SU-DHL-6 (cell line): ENCODE data around the gene NSD1.

ENCODE experiments used
- H2AFZ ChIP-seq: fragments of 200-600 bp; sonication (generic); 2 replicates; pipeline ENCODE4 v1.6.1; 2014; ENCODE audit warnings: low read depth, mild to moderate bottlenecking, moderate library complexity, mixed read lengths, antibody characterized with exemption, low read length; ENCODE audit not compliant: severe bottlenecking
- H3F3A ChIP-seq: fragments of 200-600 bp; shearing (Covaris generic); 2 replicates; pipeline ENCODE4 v1.6.0; 2016; ENCODE audit warnings: antibody characterized with exemption, mild to moderate bottlenecking; ENCODE audit not compliant: insufficient read depth
- H3K27ac ChIP-seq: fragments of 200-600 bp; sonication (generic); 2 replicates; pipeline ENCODE4 v1.5.1; 2016; ENCODE audit warnings: low read depth, mild to moderate bottlenecking, low read length, moderate library complexity, mixed read lengths
- H3K27me3 ChIP-seq: fragments of 200-600 bp; sonication (generic), shearing (Covaris generic); 2 replicates; pipeline ENCODE4 v1.6.0; 2014; ENCODE audit warnings: mild to moderate bottlenecking, low read length
- H3K36me3 ChIP-seq: fragments of 200-600 bp; sonication (generic); 2 replicates; pipeline ENCODE4 v1.6.1; 2014; ENCODE audit warnings: mild to moderate bottlenecking, low read length, mixed read lengths
- H3K4me2 ChIP-seq: fragments of 300-600, 200-600 bp; shearing (Covaris generic), sonication (generic); 2 replicates; pipeline ENCODE4 v1.6.0; 2014; ENCODE audit warnings: low read length, low read depth, mild to moderate bottlenecking; ENCODE audit not compliant: poor library complexity, severe bottlenecking
- H3K4me3 ChIP-seq: fragments of 200-600 bp; sonication (generic); 2 replicates; pipeline ENCODE4 v1.5.1; 2014; ENCODE audit warnings: antibody characterized with exemption, low read length, mild to moderate bottlenecking, mixed read lengths; ENCODE audit not compliant: insufficient read depth, poor library complexity, severe bottlenecking
- H3K79me2 ChIP-seq: fragments of 200-600 bp; sonication (generic); 2 replicates; pipeline ENCODE4 v1.6.1; 2014; ENCODE audit warnings: mild to moderate bottlenecking, low read length, moderate library complexity; ENCODE audit not compliant: insufficient read depth
- H3K9ac ChIP-seq: fragments of 200-600 bp; sonication (generic); 2 replicates; pipeline ENCODE4 v1.7.0; 2014; ENCODE audit warnings: mild to moderate bottlenecking, low read length
- H3K9me2 ChIP-seq: fragments of 200-600 bp; sonication (generic); replicated peaks from 2 replicates; pipeline ENCODE4 v1.6.1; 2014; ENCODE audit warnings: low read length; ENCODE audit not compliant: insufficient read depth
- H3K9me3 ChIP-seq: fragments of 200-600 bp; sonication (generic); 2 replicates; pipeline ENCODE4 v1.6.1; 2014; ENCODE audit warnings: low read length, mixed read lengths; ENCODE audit not compliant: insufficient read depth
- H4K20me1 ChIP-seq: fragments of 200-600 bp; sonication (generic); 2 replicates; pipeline ENCODE4 v1.6.1; 2014; ENCODE audit warnings: low read depth, mild to moderate bottlenecking, antibody characterized with exemption, low read length, moderate library complexity, mixed read lengths
- EZH2phosphoT487 ChIP-seq: fragments of 200-600 bp; sonication (generic), shearing (Covaris generic); conservative IDR thresholded peaks from 2 replicates; pipeline ENCODE4 v1.6.1; 2018; ENCODE audit warnings: mild to moderate bottlenecking, antibody characterized with exemption, low read length, moderate library complexity, mixed read lengths
- TF ChIP-seq, protein P1 (sequence below): fragments of 200-600 bp; sonication (generic); IDR thresholded peaks from one replicate; pipeline ENCODE4 v1.5.1; 2017; ENCODE audit warnings: antibody characterized with exemption, mild to moderate bottlenecking, low read length, moderate library complexity; ENCODE audit not compliant: insufficient read depth, poor library complexity, severe bottlenecking

NSD1 gene

DNA sequence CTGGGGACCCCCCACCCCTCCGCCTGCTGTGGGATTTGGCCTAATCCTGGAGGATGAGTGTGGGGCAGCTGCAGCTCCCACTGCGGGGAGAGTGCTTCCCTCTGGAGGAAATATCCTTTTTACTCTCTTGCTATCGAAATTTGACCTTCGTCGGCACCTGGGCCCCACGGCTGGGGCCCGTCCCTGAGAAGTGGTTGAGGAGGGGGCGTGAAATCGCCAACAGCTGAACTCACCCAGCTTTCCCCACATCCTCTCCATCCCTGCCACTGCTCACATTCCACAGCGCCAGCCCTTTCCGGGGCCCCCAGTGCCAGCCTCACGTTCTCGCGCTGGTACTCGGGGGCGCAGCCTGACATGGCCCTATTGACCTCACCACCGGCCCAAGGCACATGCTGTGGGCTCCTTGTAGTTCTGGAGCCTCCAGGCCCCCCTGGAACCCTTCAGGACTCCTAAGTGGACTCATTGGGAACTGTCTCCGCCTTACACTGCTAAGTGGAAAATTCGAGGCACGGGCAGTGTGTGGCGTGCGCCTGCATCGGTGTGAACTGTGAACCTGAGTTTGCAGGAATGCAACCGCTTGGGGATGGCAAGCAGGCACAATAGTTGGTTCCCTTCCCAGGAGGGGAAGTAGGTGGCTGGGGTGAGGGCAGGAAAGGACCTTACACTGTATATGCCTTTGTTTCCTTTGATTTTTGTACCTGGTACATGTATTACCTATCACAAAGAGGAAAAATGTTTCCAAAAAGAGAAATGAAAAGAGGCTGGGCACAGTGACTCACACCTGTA, 27.7 kb upstream of the NSD1 start:
- TF ChIP-seq, protein P1, sequence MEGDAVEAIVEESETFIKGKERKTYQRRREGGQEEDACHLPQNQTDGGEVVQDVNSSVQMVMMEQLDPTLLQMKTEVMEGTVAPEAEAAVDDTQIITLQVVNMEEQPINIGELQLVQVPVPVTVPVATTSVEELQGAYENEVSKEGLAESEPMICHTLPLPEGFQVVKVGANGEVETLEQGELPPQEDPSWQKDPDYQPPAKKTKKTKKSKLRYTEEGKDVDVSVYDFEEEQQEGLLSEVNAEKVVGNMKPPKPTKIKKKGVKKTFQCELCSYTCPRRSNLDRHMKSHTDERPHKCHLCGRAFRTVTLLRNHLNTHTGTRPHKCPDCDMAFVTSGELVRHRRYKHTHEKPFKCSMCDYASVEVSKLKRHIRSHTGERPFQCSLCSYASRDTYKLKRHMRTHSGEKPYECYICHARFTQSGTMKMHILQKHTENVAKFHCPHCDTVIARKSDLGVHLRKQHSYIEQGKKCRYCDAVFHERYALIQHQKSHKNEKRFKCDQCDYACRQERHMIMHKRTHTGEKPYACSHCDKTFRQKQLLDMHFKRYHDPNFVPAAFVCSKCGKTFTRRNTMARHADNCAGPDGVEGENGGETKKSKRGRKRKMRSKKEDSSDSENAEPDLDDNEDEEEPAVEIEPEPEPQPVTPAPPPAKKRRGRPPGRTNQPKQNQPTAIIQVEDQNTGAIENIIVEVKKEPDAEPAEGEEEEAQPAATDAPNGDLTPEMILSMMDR, result no peak
- TF ChIP-seq EZH2phosphoT487, result no peak
- H3K9me2 ChIP-seq, result no peaks in the 10 kb centered on the region
- no peak overlapping the region for H2AFZ ChIP-seq
- no peaks in the 10 kb centered on the region for H3K79me2 ChIP-seq
- H3K9me3 ChIP-seq, result no peaks in the 10 kb centered on the region
- no peaks in the 10 kb centered on the region for H3K27me3 ChIP-seq
- no peaks in the 10 kb centered on the region for H3F3A ChIP-seq
- no peak overlapping the region for H3K27ac ChIP-seq
- H3K9ac ChIP-seq, result no peak overlapping the region
- no peaks in the 10 kb centered on the region for H3K36me3 ChIP-seq
- no peaks in the 10 kb centered on the region for H4K20me1 ChIP-seq
- H3K4me2 ChIP-seq, result no peak overlapping the region
- H3K4me3 ChIP-seq, result no peak overlapping the region

DNA sequence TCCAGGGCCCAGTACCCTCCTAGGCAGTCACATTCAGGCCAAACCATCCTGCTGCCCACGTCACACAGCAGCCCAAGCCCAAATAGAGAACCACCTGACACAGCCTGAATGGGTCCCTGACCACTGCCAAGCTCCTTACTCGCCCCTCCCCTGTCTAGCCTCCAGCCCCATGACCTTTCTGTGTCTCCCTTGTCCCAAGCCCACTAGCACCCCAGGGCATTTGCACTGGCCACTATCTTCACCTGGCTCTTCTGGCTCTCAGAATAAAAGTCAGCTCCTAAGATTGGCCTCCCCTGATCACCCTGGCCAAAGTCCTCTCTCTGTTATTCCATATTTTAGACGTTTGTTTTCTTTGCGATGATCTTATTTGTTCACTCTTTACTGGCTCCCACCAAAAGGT, 26.4 kb upstream of the NSD1 start:
- Histone ChIP-seq H3K9ac (no peak overlapping the region), H3K9me3 (no peaks in the 10 kb centered on the region), H3K4me2 (no peak overlapping the region), H2AFZ (no peak overlapping the region), H4K20me1 (no peaks in the 10 kb centered on the region), H3K36me3 (no peaks in the 10 kb centered on the region), H3K9me2 (no peaks in the 10 kb centered on the region), H3K27me3 (no peaks in the 10 kb centered on the region), H3F3A (no peaks in the 10 kb centered on the region), H3K4me3 (no peak overlapping the region), H3K79me2 (no peaks in the 10 kb centered on the region), H3K27ac (no peak overlapping the region)
- TF ChIP-seq EZH2phosphoT487, result no peak
- TF ChIP-seq, protein P1, result no peak

DNA sequence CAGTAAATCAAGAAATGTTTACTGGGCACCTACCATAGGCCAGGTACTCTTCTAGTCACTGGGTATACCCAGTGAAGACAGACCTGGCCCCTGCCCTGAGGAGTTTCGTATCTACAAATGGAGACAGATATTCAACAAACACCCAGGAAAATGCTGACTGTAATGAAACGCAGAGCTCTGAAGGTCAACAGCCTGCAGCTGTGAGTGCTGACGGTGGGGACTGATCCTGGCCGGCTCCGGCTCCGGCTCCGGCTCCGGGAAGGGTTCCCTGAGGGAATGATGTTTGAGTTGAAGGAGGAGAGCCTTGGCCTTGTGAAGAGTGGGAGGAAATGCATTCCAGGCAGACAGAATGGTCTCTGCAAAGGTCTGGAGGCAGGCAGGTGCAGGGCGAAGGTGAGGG, 23.8 kb upstream of the NSD1 start:
- Histone ChIP-seq H4K20me1 (no peaks in the 10 kb centered on the region), H3K27me3 (no peaks in the 10 kb centered on the region), H3F3A (no peaks in the 10 kb centered on the region), H3K4me3 (no peak overlapping the region), H3K27ac (no peak overlapping the region), H3K9me3 (no peaks in the 10 kb centered on the region), H3K36me3 (no peaks in the 10 kb centered on the region), H3K79me2 (no peaks in the 10 kb centered on the region), H3K9me2 (no peaks in the 10 kb centered on the region), H3K9ac (no peak overlapping the region), H3K4me2 (no peak overlapping the region), H2AFZ (no peak overlapping the region)
- TF ChIP-seq EZH2phosphoT487, result no peak
- TF ChIP-seq, protein P1, result no peak
